H9 (cell line): ENCODE measurements around the gene GRB7. TPM values are rescaled to one million over a fixed set of nuclear protein-coding genes. Genes with fewer than 3 reads are reported as not detected.

Experiments used
- DNase-seq: peaks from one replicate; pipeline ENCODE4 v3.0.0-alpha.2; 2017
- H2AFZ ChIP-seq: one replicate; pipeline ENCODE4 v1.6.1; 2013; ENCODE audit warnings: mild to moderate bottlenecking, low read length, control low read depth, moderate library complexity
- H2AK5ac ChIP-seq: 2 replicates; pipeline ENCODE4 v1.6.1; 2013; ENCODE audit warnings: low read length, control low read depth, mixed read lengths; ENCODE audit not compliant: insufficient read length
- H2BK120ac ChIP-seq: one replicate; pipeline ENCODE4 v1.6.1; 2013; ENCODE audit warnings: low read depth, mild to moderate bottlenecking, low read length, control low read depth, inconsistent platforms; ENCODE audit not compliant: poor library complexity, severe bottlenecking
- H2BK12ac ChIP-seq: 2 replicates; pipeline ENCODE4 v1.6.1; 2013; ENCODE audit warnings: low read length, control low read depth, mixed read lengths, low read depth; ENCODE audit not compliant: insufficient read length
- H2BK15ac ChIP-seq: 2 replicates; pipeline ENCODE4 v1.6.1; 2013; ENCODE audit warnings: low read depth, low read length, control low read depth
- H2BK20ac ChIP-seq: one replicate; pipeline ENCODE4 v1.6.1; 2013; ENCODE audit warnings: low read depth, mild to moderate bottlenecking, low read length, control low read depth, inconsistent platforms; ENCODE audit not compliant: poor library complexity, severe bottlenecking
- H2BK5ac ChIP-seq: 2 replicates; pipeline ENCODE4 v1.6.1; 2013; ENCODE audit warnings: low read length, control low read depth, mixed read lengths; ENCODE audit not compliant: insufficient read length
- H3K14ac ChIP-seq: 2 replicates; pipeline ENCODE4 v1.6.1; 2013; ENCODE audit warnings: low read length, control low read depth; ENCODE audit not compliant: insufficient read depth
- H3K18ac ChIP-seq: 2 replicates; pipeline ENCODE4 v1.6.1; 2013; ENCODE audit warnings: low read depth, mild to moderate bottlenecking, mixed read lengths, low read length, control low read depth; ENCODE audit not compliant: insufficient read length
- H3K23ac ChIP-seq: 2 replicates; pipeline ENCODE4 v1.6.1; 2013; ENCODE audit warnings: low read length, control low read depth, mixed read lengths, low read depth; ENCODE audit not compliant: insufficient read length
- H3K23me2 ChIP-seq: 2 replicates; pipeline ENCODE4 v1.6.1; 2013; ENCODE audit warnings: low read depth, mild to moderate bottlenecking, mixed read lengths, low read length, control low read depth; ENCODE audit not compliant: insufficient read length, poor library complexity, severe bottlenecking
- H3K27ac ChIP-seq: 2 replicates; pipeline ENCODE4 v1.5.1; 2013; ENCODE audit warnings: low read length, control low read depth, mixed read lengths, low read depth; ENCODE audit not compliant: insufficient read length
- H3K27me3 ChIP-seq: 2 replicates; pipeline ENCODE4 v1.6.1; 2013; ENCODE audit warnings: low read length, control low read depth, inconsistent platforms; ENCODE audit not compliant: insufficient read depth
- H3K4ac ChIP-seq: 2 replicates; pipeline ENCODE4 v1.6.1; 2013; ENCODE audit warnings: low read depth, mild to moderate bottlenecking, control low read depth, inconsistent platforms, low read length, moderate library complexity
- H3K4me1 ChIP-seq: 2 replicates; pipeline ENCODE4 v1.6.1; 2013; ENCODE audit warnings: low read length, control low read depth, inconsistent platforms; ENCODE audit not compliant: insufficient read depth
- H3K4me2 ChIP-seq: 2 replicates; pipeline ENCODE4 v1.6.1; 2013; ENCODE audit warnings: low read length, control low read depth, mixed read lengths; ENCODE audit not compliant: insufficient read length, insufficient read depth
- H3K56ac ChIP-seq: 2 replicates; pipeline ENCODE4 v1.6.1; 2013; ENCODE audit warnings: low read depth, mild to moderate bottlenecking, mixed read lengths, low read length, control low read depth; ENCODE audit not compliant: insufficient read length
- H3K79me1 ChIP-seq: 2 replicates; pipeline ENCODE4 v1.6.1; 2013; ENCODE audit warnings: low read depth, mild to moderate bottlenecking, moderate library complexity, low read length, control low read depth, inconsistent platforms; ENCODE audit not compliant: insufficient read depth, poor library complexity, severe bottlenecking
- H3K79me2 ChIP-seq: 2 replicates; pipeline ENCODE4 v1.6.1; 2013; ENCODE audit warnings: low read length, control low read depth, inconsistent platforms; ENCODE audit not compliant: insufficient read depth
- H3K9ac ChIP-seq: 2 replicates; pipeline ENCODE4 v1.6.1; 2013; ENCODE audit warnings: low read length, control low read depth, mixed read lengths; ENCODE audit not compliant: insufficient read length; ENCODE audit errors: extremely low read depth
- H3K9me3 ChIP-seq: one replicate; pipeline ENCODE4 v1.6.1; 2013; ENCODE audit warnings: low read depth, low read length, inconsistent platforms; ENCODE audit not compliant: control insufficient read depth
- H3T11ph ChIP-seq: one replicate; pipeline ENCODE4 v1.6.1; 2013; ENCODE audit warnings: mild to moderate bottlenecking, low read length, control low read depth, inconsistent platforms
- H4K20me1 ChIP-seq: one replicate; pipeline ENCODE4 v1.6.1; 2013; ENCODE audit not compliant: control insufficient read depth, insufficient read length, insufficient read depth
- H4K5ac ChIP-seq: 2 replicates; pipeline ENCODE4 v1.6.1; 2013; ENCODE audit warnings: low read depth, mild to moderate bottlenecking, mixed read lengths, low read length, control low read depth; ENCODE audit not compliant: insufficient read length
- H4K8ac ChIP-seq: replicated peaks from 2 replicates; pipeline ENCODE4 v1.6.1; 2013; ENCODE audit warnings: low read length, control low read depth, mixed read lengths, low read depth; ENCODE audit not compliant: insufficient read length
- H4K91ac ChIP-seq: 2 replicates; pipeline ENCODE4 v1.6.1; 2013; ENCODE audit warnings: low read depth, mild to moderate bottlenecking, moderate library complexity, mixed read lengths, low read length, control low read depth; ENCODE audit not compliant: insufficient read length
- H3K27ac Mint-ChIP-seq, 3 experiments: 2 replicates in 2 of 3; 3 replicates in 1 of 3; pipeline ENCODE4 v1.8.0; 2020 to 2021; ENCODE audit warnings: mixed read lengths in 3 of 3, mild to moderate bottlenecking in 1 of 3, moderate library complexity in 1 of 3
- H3K27me3 Mint-ChIP-seq: 2 replicates; pipeline ENCODE4 v1.8.0; 2021; ENCODE audit warnings: low read depth, mild to moderate bottlenecking, moderate library complexity, mixed read lengths
- H3K36me3 Mint-ChIP-seq, 3 experiments: 2 replicates in 2 of 3; 3 replicates in 1 of 3; pipeline ENCODE4 v1.8.0; 2020 to 2021; ENCODE audit warnings: low read depth in 3 of 3, mixed read lengths in 3 of 3; ENCODE audit not compliant: insufficient read depth in 1 of 3
- H3K4me1 Mint-ChIP-seq, 2 experiments: 2 replicates each; pipeline ENCODE4 v1.8.0; 2020; ENCODE audit warnings: mixed read lengths in 2 of 2
- H3K4me3 Mint-ChIP-seq, 2 experiments: 2 replicates in 1 of 2; 3 replicates in 1 of 2; pipeline ENCODE4 v1.8.0; 2020 to 2021; ENCODE audit warnings: mild to moderate bottlenecking in 2 of 2, mixed read lengths in 2 of 2, moderate library complexity in 1 of 2
- H3K9me3 Mint-ChIP-seq, 2 experiments: 2 replicates in 1 of 2; 3 replicates in 1 of 2; pipeline ENCODE4 v1.8.0; 2020; ENCODE audit warnings: mild to moderate bottlenecking in 2 of 2, mixed read lengths in 2 of 2, moderate library complexity in 1 of 2
- CTCF ChIP-seq: fragments of 200-600 bp; sonication (generic); conservative IDR thresholded peaks from 3 replicates; pipeline ENCODE4 v1.8.0; 2021; ENCODE audit warnings: antibody characterized with exemption, mild to moderate bottlenecking
- WGBS: extraction: QIAGEN DNeasy Blood & Tissue Kit; methylation state at CpG from one replicate; pipeline ENCODE4 v1.1.7; 2013; ENCODE audit warnings: missing lambda C conversion rate, low lambda C conversion rate, mixed read lengths; ENCODE audit not compliant: insufficient read length; ENCODE audit errors: extremely low coverage; 5-methylcytosine and 5-hydroxymethylcytosine counted together
- total RNA-seq: library from RNA; stranded (reverse); gene quantifications from 2 replicates; pipeline ENCODE4 v1.2.1, GENCODE V29; 2021

GRB7 gene
- total RNA-seq, 1 experiment from 2014 or later = 55.0 TPM

GRCh38 chr17:39791111-39791992, 53.6 kb downstream of the GRB7 start:
- Mint-ChIP-seq H3K36me3 (no peaks in the 10 kb centered on the region), H3K9me3 (no peaks in the 10 kb centered on the region), H3K4me3 (no peak overlapping the region), H3K27me3 (no peaks in the 10 kb centered on the region), H3K27ac (no peak overlapping the region), H3K4me1 (peaks cover 0 to 5% of the 10 kb centered on the region in 2 experiments; a peak in 1 of 4 replicates)
- no peaks in the 10 kb centered on the region for H3K23me2 ChIP-seq
- H4K8ac ChIP-seq = no peak overlapping the region
- H4K20me1 ChIP-seq = no peaks in the 10 kb centered on the region
- WGBS = no CpG with 5 or more reads among the region's 6 CpGs
- no peak overlapping the region for H3K4ac ChIP-seq
- no peak overlapping the region for H3K14ac ChIP-seq
- no peak overlapping the region for H3K4me2 ChIP-seq
- H4K5ac ChIP-seq = no peak overlapping the region
- DNase-seq = no peak
- no peaks in the 10 kb centered on the region for H3K79me1 ChIP-seq
- H3K9me3 ChIP-seq = no peaks in the 10 kb centered on the region
- TF ChIP-seq CTCF = no peak
- no peaks in the 10 kb centered on the region for H3K4me1 ChIP-seq
- no peak overlapping the region for H3K9ac ChIP-seq
- no peak overlapping the region for H2BK15ac ChIP-seq
- H4K91ac ChIP-seq = no peak overlapping the region
- no peak overlapping the region for H3K18ac ChIP-seq
- no peak overlapping the region for H2BK5ac ChIP-seq
- no peak overlapping the region for H3K23ac ChIP-seq
- H3K56ac ChIP-seq = no peak overlapping the region
- no peak overlapping the region for H2BK20ac ChIP-seq
- H3K27me3 ChIP-seq = no peaks in the 10 kb centered on the region
- H2AK5ac ChIP-seq = no peak overlapping the region
- no peak overlapping the region for H2BK12ac ChIP-seq
- no peak overlapping the region for H3K27ac ChIP-seq
- no peak overlapping the region for H2AFZ ChIP-seq
- no peak overlapping the region for H3T11ph ChIP-seq
- H2BK120ac ChIP-seq = no peak overlapping the region
- H3K79me2 ChIP-seq = no peaks in the 10 kb centered on the region; the same call in 1 of the 2 replicates
